Endothelial cell (in vitro differentiated cells): ENCODE results near the gene PLD5. TPM values are rescaled to one million over a fixed set of nuclear protein-coding genes. Genes with fewer than 3 reads are reported as not detected.

Source experiments
- DNase-seq: peaks from one replicate; pipeline ENCODE4 v3.0.0; 2021; ENCODE audit warnings: low spot score
- H3K27ac Mint-ChIP-seq: one replicate; pipeline ENCODE4 v1.8.0; 2021; ENCODE audit warnings: mixed read lengths, inconsistent platforms; ENCODE audit not compliant: unreplicated experiment
- H3K27me3 Mint-ChIP-seq: one replicate; pipeline ENCODE4 v1.8.0; 2021; ENCODE audit warnings: mild to moderate bottlenecking, moderate library complexity, mixed read lengths, inconsistent platforms; ENCODE audit not compliant: unreplicated experiment
- H3K36me3 Mint-ChIP-seq: one replicate; pipeline ENCODE4 v1.8.0; 2021; ENCODE audit warnings: mild to moderate bottlenecking, low read depth, mixed read lengths, inconsistent platforms; ENCODE audit not compliant: unreplicated experiment
- H3K4me1 Mint-ChIP-seq: one replicate; pipeline ENCODE4 v1.8.0; 2021; ENCODE audit warnings: mild to moderate bottlenecking, mixed read lengths, inconsistent platforms; ENCODE audit not compliant: unreplicated experiment
- H3K4me3 Mint-ChIP-seq: one replicate; pipeline ENCODE4 v1.8.0; 2021; ENCODE audit warnings: mild to moderate bottlenecking, mixed read lengths, inconsistent platforms; ENCODE audit not compliant: unreplicated experiment
- H3K9me3 Mint-ChIP-seq: one replicate; pipeline ENCODE4 v1.8.0; 2021; ENCODE audit warnings: mixed read lengths, inconsistent platforms; ENCODE audit not compliant: unreplicated experiment
- CTCF ChIP-seq: fragments of 200-600 bp; sonication (generic); IDR thresholded peaks from one replicate; pipeline ENCODE4 v1.5.0; 2021; ENCODE audit warnings: antibody characterized with exemption; ENCODE audit not compliant: unreplicated experiment
- total RNA-seq: library from RNA; stranded (reverse); fragmentation: NEBNext Ultra II Directional; extraction: Animal tissue kit (Norgen Biotek cat#: 25700); gene quantifications from one replicate; pipeline ENCODE4 v1.2.1, GENCODE V29; 2021; ENCODE audit not compliant: unreplicated experiment

PLD5 gene
- total RNA-seq, 1 donor from 2014 or later = not detected

GRCh38 chr1:242447689-242448088, 76.8 kb downstream of the PLD5 start:
- DNase-seq = no peak
- H3K9me3 Mint-ChIP-seq = no peaks in the 10 kb centered on the region
- H3K27me3 Mint-ChIP-seq = peaks cover 2% of the 10 kb centered on the region
- no peaks in the 10 kb centered on the region for H3K4me1 Mint-ChIP-seq
- H3K4me3 Mint-ChIP-seq = no peak overlapping the region
- no peak overlapping the region for H3K27ac Mint-ChIP-seq
- no peaks in the 10 kb centered on the region for H3K36me3 Mint-ChIP-seq
- no peak for TF ChIP-seq CTCF

GRCh38 chr1:242440757-242441156, 83.7 kb downstream of the PLD5 start:
- Mint-ChIP-seq H3K36me3 (no peaks in the 10 kb centered on the region), H3K4me3 (no peak overlapping the region), H3K27me3 (peaks cover 2% of the 10 kb centered on the region), H3K9me3 (no peaks in the 10 kb centered on the region), H3K4me1 (no peaks in the 10 kb centered on the region), H3K27ac (no peak overlapping the region)
- no peak for TF ChIP-seq CTCF
- no peak for DNase-seq

GRCh38 chr1:242435200-242435599, 89.3 kb downstream of the PLD5 start:
- Mint-ChIP-seq H3K9me3 (no peaks in the 10 kb centered on the region), H3K4me3 (no peak overlapping the region), H3K4me1 (no peaks in the 10 kb centered on the region), H3K27ac (no peak overlapping the region), H3K36me3 (no peaks in the 10 kb centered on the region), H3K27me3 (no peaks in the 10 kb centered on the region)
- TF ChIP-seq CTCF = no peak
- DNase-seq = no peak

GRCh38 chr1:242432491-242433095, 91.9 kb downstream of the PLD5 start:
- no peak for TF ChIP-seq CTCF
- H3K9me3 Mint-ChIP-seq = no peaks in the 10 kb centered on the region
- H3K27ac Mint-ChIP-seq = no peak overlapping the region
- no peaks in the 10 kb centered on the region for H3K4me1 Mint-ChIP-seq
- H3K36me3 Mint-ChIP-seq = no peaks in the 10 kb centered on the region
- DNase-seq = no peak
- H3K4me3 Mint-ChIP-seq = no peak overlapping the region
- no peaks in the 10 kb centered on the region for H3K27me3 Mint-ChIP-seq

GRCh38 chr1:242431786-242432185, 92.7 kb downstream of the PLD5 start:
- Mint-ChIP-seq H3K27ac (no peak overlapping the region), H3K4me1 (no peaks in the 10 kb centered on the region), H3K27me3 (no peaks in the 10 kb centered on the region), H3K36me3 (no peaks in the 10 kb centered on the region), H3K4me3 (no peak overlapping the region), H3K9me3 (no peaks in the 10 kb centered on the region)
- no peak for DNase-seq
- no peak for TF ChIP-seq CTCF
